AG04450 (cell line): ENCODE results near the gene C16orf46. TPM values are rescaled to one million over a fixed set of nuclear protein-coding genes. Genes with fewer than 3 reads are reported as not detected.

ENCODE experiments used
- CTCF ChIA-PET: fragments of 300-600, 350-600 bp; formaldehyde crosslinking; extraction: SDS; loops from one replicate; lab custom pipeline; 2022; ENCODE audit warnings: antibody characterized with exemption, inconsistent platforms; lab: Charles Lee
- POLR2A ChIA-PET: fragments of 350-600 bp; formaldehyde crosslinking; extraction: SDS; loops from one replicate; lab custom pipeline; 2021; ENCODE audit warnings: antibody characterized with exemption, inconsistent platforms; lab: Yijun Ruan, JAX
- DNase-seq: peaks from one replicate; pipeline ENCODE4 v3.0.0-alpha.2; 2011; ENCODE audit warnings: low read depth, low spot score
- H3K27ac ChIP-seq: one replicate; pipeline ENCODE4 v1.5.1; 2012; ENCODE audit warnings: low read depth, low read length, control low read depth
- H3K27me3 ChIP-seq: one replicate; pipeline ENCODE4 v1.6.0; 2012; ENCODE audit warnings: low read length; ENCODE audit not compliant: control insufficient read depth, insufficient read depth
- H3K4me3 ChIP-seq: 2 replicates; pipeline ENCODE4 v1.5.1; 2011; ENCODE audit warnings: mild to moderate bottlenecking, low read depth, low read length, control low read depth
- H3K9me3 ChIP-seq: 2 replicates; pipeline ENCODE4 v1.5.1; 2012; ENCODE audit warnings: low read length; ENCODE audit not compliant: control insufficient read depth, insufficient read depth
- CTCF ChIP-seq: IDR thresholded peaks from 2 replicates; pipeline ENCODE4 v1.5.1; 2011; ENCODE audit warnings: low read depth, low read length, control low read depth, inconsistent platforms
- polyA plus RNA-seq: library from polyadenylated mRNA; depleted of rRNA; stranded (reverse); fragments of >200 nt; gene quantifications from 2 replicates; pipeline ENCODE4 v1.2.3, GENCODE V29; 2011

C16orf46 gene
- polyA plus RNA-seq, 1 experiment, result 0.33 TPM

GRCh38 chr16:81080233-81080632 lies 3.2 kb upstream of the C16orf46 start:
- H3K4me3 ChIP-seq, result no peak overlapping the region
- TF ChIP-seq CTCF, result no peak
- no peak overlapping the region for H3K27ac ChIP-seq
- H3K27me3 ChIP-seq, result no peaks in the 10 kb centered on the region
- ChIA-PET CTCF (no interaction called here), POLR2A (no interaction called here)
- no peaks in the 10 kb centered on the region; the same call in 1 of the 2 replicates for H3K9me3 ChIP-seq
- DNase-seq, result no peak

- no peak for TF ChIP-seq CTCF
- peak; percentile 41 for DNase-seq
- ChIA-PET POLR2A (interaction anchor here (0.6 to 1.9 kb wide), 4 partner anchors 9 to 238 kb away, joined by 3 to 6 read pairs (median 4); partner anchors contain the start of genes CENPN, CMC2 and GAN), CTCF (interaction anchor here (1.4 to 2.4 kb wide), 3 partner anchors 42 to 128 kb away, joined by 3 to 16 read pairs (median 4); partner anchors contain the start of gene ATMIN)
- Histone ChIP-seq H3K27ac (peak overlapping the region; percentile 96), H3K9me3 (no peaks in the 10 kb centered on the region; the same call in 1 of the 2 replicates), H3K27me3 (no peaks in the 10 kb centered on the region), H3K4me3 (peak overlapping the region; percentile 93)
Measured at GRCh38 chr16:81076566-81077075, 417 bp downstream of the C16orf46 start.

GRCh38 chr16:81073560-81074330 lies 3.3 kb downstream of the C16orf46 start:
- no peak for DNase-seq
- ChIA-PET POLR2A (no interaction called here), CTCF (interaction anchor here (0.6 to 3.6 kb wide), 5 partner anchors 38 to 232 kb away, joined by 3 to 16 read pairs (median 3); partner anchors contain the start of gene ATMIN)
- no peak overlapping the region for H3K4me3 ChIP-seq
- no peak overlapping the region for H3K27ac ChIP-seq
- TF ChIP-seq CTCF, result no peak
- no peaks in the 10 kb centered on the region; the same call in 1 of the 2 replicates for H3K9me3 ChIP-seq
- no peaks in the 10 kb centered on the region for H3K27me3 ChIP-seq

GRCh38 chr16:81071805-81072204 lies 5.2 kb downstream of the C16orf46 start:
- Histone ChIP-seq H3K27ac (no peak overlapping the region), H3K9me3 (no peaks in the 10 kb centered on the region), H3K27me3 (no peaks in the 10 kb centered on the region), H3K4me3 (no peak overlapping the region)
- no peak for TF ChIP-seq CTCF
- CTCF ChIA-PET, result interaction anchor here (3.6 kb wide), 1 partner anchor 36 kb away, joined by 16 read pairs; the partner anchor contains the start of gene ATMIN
- DNase-seq, result no peak
- POLR2A ChIA-PET, result no interaction called here

- no peaks in the 10 kb centered on the region for H3K27me3 ChIP-seq
- H3K27ac ChIP-seq, result no peak overlapping the region
- no peak for DNase-seq
- POLR2A ChIA-PET, result no interaction called here
- no peak for TF ChIP-seq CTCF
- H3K9me3 ChIP-seq, result no peaks in the 10 kb centered on the region
- CTCF ChIA-PET, result interaction anchor here (0.8 kb wide), 1 partner anchor 134 kb away, joined by 3 read pairs; no protein-coding TSS in a partner anchor
- H3K4me3 ChIP-seq, result no peak overlapping the region
Measured at GRCh38 chr16:81070979-81071378, 6.1 kb downstream of the C16orf46 start.
